ENCODE measurements around the gene CAPN5.
"Not testable (repeated sequence)": the region's sequence is repeated elsewhere in the genome, so short reads cannot be mapped to it uniquely, and the experiment has no call there.

The CAPN5 gene

GRCh38 chr11:77042111-77042726, 24.6 kb upstream of the CAPN5 start:
- DNase-seq (ENCODE audit: low read depth): no peak

- no peak for DNase-seq (ENCODE audit: low read depth)
Observed at GRCh38 chr11:77044356-77044755, 22.4 kb upstream of the CAPN5 start.

- DNase-seq (ENCODE audit: low read depth): no peak
Observed at GRCh38 chr11:77044886-77045285, 21.9 kb upstream of the CAPN5 start.

GRCh38 chr11:77046060-77046501, 20.7 kb upstream of the CAPN5 start:
- peak; percentile 14 for DNase-seq (ENCODE audit: low read depth)

GRCh38 chr11:77047007-77047927, 19.5 kb upstream of the CAPN5 start:
- DNase-seq (ENCODE audit: low read depth): peak; percentile 73

- not testable (repeated sequence) for DNase-seq (ENCODE audit: low read depth)
Observed at GRCh38 chr11:77047928-77048446, 18.8 kb upstream of the CAPN5 start.

GRCh38 chr11:77049026-77049425, 17.7 kb upstream of the CAPN5 start:
- DNase-seq (ENCODE audit: low read depth): no peak

GRCh38 chr11:77051511-77051910, 15.3 kb upstream of the CAPN5 start:
- no peak for DNase-seq (ENCODE audit: low read depth)

GRCh38 chr11:77052518-77052917, 14.3 kb upstream of the CAPN5 start:
- no peak for DNase-seq (ENCODE audit: low read depth)

GRCh38 chr11:77053217-77054015, 13.4 kb upstream of the CAPN5 start:
- DNase-seq (ENCODE audit: low read depth): no peak

GRCh38 chr11:77054084-77054483, 12.7 kb upstream of the CAPN5 start:
- DNase-seq (ENCODE audit: low read depth): no peak

GRCh38 chr11:77055101-77055561, 11.6 kb upstream of the CAPN5 start:
- DNase-seq (ENCODE audit: low read depth): no peak

GRCh38 chr11:77055913-77056312, 10.9 kb upstream of the CAPN5 start:
- no peak for DNase-seq (ENCODE audit: low read depth)

- no peak for DNase-seq (ENCODE audit: low read depth)
Observed at GRCh38 chr11:77056814-77057402, 9.9 kb upstream of the CAPN5 start.

- no peak for DNase-seq (ENCODE audit: low read depth)
Observed at GRCh38 chr11:77057938-77058474, 8.8 kb upstream of the CAPN5 start.

GRCh38 chr11:77058900-77059299, 7.9 kb upstream of the CAPN5 start:
- no peak for DNase-seq (ENCODE audit: low read depth)

- DNase-seq (ENCODE audit: low read depth): no peak
Observed at GRCh38 chr11:77059806-77060205, 7.0 kb upstream of the CAPN5 start.

- no peak for DNase-seq (ENCODE audit: low read depth)
Observed at GRCh38 chr11:77060234-77060633, 6.5 kb upstream of the CAPN5 start.

GRCh38 chr11:77061258-77061657, 5.5 kb upstream of the CAPN5 start:
- DNase-seq (ENCODE audit: low read depth): not testable (repeated sequence)

- no peak for DNase-seq (ENCODE audit: low read depth)
Observed at GRCh38 chr11:77062924-77063323, 3.8 kb upstream of the CAPN5 start.

- no peak for DNase-seq (ENCODE audit: low read depth)
Observed at GRCh38 chr11:77063407-77063806, 3.4 kb upstream of the CAPN5 start.
